Ishikawa (cell line): Measurements from ENCODE around the gene CTNNA3.

Source experiments
- CEBPB ChIP-seq: IDR thresholded peaks from 2 replicates; pipeline ENCODE4 v1.6.1; 2012
- CREB1 ChIP-seq: IDR thresholded peaks from 2 replicates; pipeline ENCODE4 v1.6.1; 2012; ENCODE audit warnings: low read depth
- EGR1 ChIP-seq: IDR thresholded peaks from 2 replicates; pipeline ENCODE4 v1.6.1; 2012
- EP300 ChIP-seq: IDR thresholded peaks from 2 replicates; pipeline ENCODE4 v1.6.1; 2012; ENCODE audit warnings: borderline replicate concordance
- FOXM1 ChIP-seq: IDR thresholded peaks from 2 replicates; pipeline ENCODE4 v1.6.1; 2012; ENCODE audit warnings: low read depth, borderline replicate concordance
- NFIC ChIP-seq: IDR thresholded peaks from 2 replicates; pipeline ENCODE4 v1.6.1; 2012
- RAD21 ChIP-seq: IDR thresholded peaks from 2 replicates; pipeline ENCODE4 v1.6.1; 2012; ENCODE audit warnings: low read depth
- TAF1 ChIP-seq: IDR thresholded peaks from 2 replicates; pipeline ENCODE4 v1.6.1; 2012; ENCODE audit warnings: low read depth, mild to moderate bottlenecking
- TCF12 ChIP-seq: IDR thresholded peaks from 2 replicates; pipeline ENCODE4 v1.6.1; 2012; ENCODE audit warnings: low read depth
- TEAD4 ChIP-seq: IDR thresholded peaks from 2 replicates; pipeline ENCODE4 v1.6.1; 2012
- YY1 ChIP-seq: IDR thresholded peaks from 2 replicates; pipeline ENCODE4 v1.6.1; 2012; ENCODE audit warnings: low read depth
- TF ChIP-seq, protein P1 (sequence below): IDR thresholded peaks from 2 replicates; pipeline ENCODE4 v1.6.1; 2012; ENCODE audit warnings: low read depth, mild to moderate bottlenecking
- TF ChIP-seq, protein P2 (sequence below): IDR thresholded peaks from 2 replicates; pipeline ENCODE4 v1.6.1; 2012
- TF ChIP-seq, protein P3 (sequence below): IDR thresholded peaks from 2 replicates; pipeline ENCODE4 v1.6.1; 2012

DNA sequence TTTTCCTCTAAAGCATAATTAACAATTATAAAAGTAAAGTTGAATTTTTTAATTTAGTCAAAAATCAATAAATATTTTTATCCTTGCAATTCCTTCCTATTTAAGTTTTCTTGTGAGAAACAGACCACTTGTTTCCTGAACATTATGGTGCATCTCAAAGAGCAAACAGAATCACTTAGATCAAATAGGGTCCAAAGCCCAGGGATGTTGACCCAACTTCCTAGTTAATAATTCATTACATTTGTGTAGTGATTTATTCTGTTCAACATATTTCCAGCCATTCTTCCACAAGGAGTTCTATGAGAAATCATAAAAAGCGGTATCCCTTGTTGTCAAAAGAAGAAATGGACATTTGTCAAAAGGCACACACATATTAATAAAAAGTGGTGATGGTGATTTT lies 454.5 kb downstream of the CTNNA3 start:
- TF ChIP-seq RAD21 (no peak), FOXM1 (no peak), TAF1 (no peak), NFIC (no peak), CEBPB (no peak), EGR1 (no peak), TEAD4 (no peak), CREB1 (no peak), TCF12 (no peak), EP300 (no peak), YY1 (no peak)
- TF ChIP-seq, protein P1, sequence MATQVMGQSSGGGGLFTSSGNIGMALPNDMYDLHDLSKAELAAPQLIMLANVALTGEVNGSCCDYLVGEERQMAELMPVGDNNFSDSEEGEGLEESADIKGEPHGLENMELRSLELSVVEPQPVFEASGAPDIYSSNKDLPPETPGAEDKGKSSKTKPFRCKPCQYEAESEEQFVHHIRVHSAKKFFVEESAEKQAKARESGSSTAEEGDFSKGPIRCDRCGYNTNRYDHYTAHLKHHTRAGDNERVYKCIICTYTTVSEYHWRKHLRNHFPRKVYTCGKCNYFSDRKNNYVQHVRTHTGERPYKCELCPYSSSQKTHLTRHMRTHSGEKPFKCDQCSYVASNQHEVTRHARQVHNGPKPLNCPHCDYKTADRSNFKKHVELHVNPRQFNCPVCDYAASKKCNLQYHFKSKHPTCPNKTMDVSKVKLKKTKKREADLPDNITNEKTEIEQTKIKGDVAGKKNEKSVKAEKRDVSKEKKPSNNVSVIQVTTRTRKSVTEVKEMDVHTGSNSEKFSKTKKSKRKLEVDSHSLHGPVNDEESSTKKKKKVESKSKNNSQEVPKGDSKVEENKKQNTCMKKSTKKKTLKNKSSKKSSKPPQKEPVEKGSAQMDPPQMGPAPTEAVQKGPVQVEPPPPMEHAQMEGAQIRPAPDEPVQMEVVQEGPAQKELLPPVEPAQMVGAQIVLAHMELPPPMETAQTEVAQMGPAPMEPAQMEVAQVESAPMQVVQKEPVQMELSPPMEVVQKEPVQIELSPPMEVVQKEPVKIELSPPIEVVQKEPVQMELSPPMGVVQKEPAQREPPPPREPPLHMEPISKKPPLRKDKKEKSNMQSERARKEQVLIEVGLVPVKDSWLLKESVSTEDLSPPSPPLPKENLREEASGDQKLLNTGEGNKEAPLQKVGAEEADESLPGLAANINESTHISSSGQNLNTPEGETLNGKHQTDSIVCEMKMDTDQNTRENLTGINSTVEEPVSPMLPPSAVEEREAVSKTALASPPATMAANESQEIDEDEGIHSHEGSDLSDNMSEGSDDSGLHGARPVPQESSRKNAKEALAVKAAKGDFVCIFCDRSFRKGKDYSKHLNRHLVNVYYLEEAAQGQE = no peak
- TF ChIP-seq, protein P2, sequence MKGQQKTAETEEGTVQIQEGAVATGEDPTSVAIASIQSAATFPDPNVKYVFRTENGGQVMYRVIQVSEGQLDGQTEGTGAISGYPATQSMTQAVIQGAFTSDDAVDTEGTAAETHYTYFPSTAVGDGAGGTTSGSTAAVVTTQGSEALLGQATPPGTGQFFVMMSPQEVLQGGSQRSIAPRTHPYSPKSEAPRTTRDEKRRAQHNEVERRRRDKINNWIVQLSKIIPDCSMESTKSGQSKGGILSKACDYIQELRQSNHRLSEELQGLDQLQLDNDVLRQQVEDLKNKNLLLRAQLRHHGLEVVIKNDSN = no peak
- TF ChIP-seq, protein P3, sequence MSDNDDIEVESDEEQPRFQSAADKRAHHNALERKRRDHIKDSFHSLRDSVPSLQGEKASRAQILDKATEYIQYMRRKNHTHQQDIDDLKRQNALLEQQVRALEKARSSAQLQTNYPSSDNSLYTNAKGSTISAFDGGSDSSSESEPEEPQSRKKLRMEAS = no peak
